CD1c-positive myeloid dendritic cell (primary cell): ENCODE results near the gene LIN37.

Experiments used
- DNase-seq: peaks from one replicate; pipeline ENCODE4 v3.0.0-alpha.2; 2016; ENCODE audit errors: extremely low spot score

The LIN37 gene

DNA sequence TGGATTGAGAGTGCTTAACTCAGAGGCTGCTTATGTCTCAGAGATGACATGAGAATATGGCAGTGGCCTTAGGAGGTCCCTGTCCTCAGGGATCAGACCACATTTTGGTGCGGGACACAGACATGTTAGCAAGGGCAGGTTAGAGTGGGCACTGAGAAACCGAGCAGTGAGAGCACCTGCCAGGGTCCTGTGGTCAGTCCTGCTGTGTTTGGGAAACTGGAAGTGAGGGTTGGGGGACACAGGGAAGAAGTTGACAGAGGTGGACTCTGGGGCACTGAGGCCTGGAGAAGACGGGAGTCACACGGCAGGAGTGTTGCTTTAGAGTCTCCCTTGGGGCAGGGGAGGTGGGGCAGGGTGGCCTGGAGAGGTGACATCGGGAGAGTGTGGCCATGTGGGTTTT lies 13.5 kb upstream of the LIN37 start:
- DNase-seq: no peak

DNA sequence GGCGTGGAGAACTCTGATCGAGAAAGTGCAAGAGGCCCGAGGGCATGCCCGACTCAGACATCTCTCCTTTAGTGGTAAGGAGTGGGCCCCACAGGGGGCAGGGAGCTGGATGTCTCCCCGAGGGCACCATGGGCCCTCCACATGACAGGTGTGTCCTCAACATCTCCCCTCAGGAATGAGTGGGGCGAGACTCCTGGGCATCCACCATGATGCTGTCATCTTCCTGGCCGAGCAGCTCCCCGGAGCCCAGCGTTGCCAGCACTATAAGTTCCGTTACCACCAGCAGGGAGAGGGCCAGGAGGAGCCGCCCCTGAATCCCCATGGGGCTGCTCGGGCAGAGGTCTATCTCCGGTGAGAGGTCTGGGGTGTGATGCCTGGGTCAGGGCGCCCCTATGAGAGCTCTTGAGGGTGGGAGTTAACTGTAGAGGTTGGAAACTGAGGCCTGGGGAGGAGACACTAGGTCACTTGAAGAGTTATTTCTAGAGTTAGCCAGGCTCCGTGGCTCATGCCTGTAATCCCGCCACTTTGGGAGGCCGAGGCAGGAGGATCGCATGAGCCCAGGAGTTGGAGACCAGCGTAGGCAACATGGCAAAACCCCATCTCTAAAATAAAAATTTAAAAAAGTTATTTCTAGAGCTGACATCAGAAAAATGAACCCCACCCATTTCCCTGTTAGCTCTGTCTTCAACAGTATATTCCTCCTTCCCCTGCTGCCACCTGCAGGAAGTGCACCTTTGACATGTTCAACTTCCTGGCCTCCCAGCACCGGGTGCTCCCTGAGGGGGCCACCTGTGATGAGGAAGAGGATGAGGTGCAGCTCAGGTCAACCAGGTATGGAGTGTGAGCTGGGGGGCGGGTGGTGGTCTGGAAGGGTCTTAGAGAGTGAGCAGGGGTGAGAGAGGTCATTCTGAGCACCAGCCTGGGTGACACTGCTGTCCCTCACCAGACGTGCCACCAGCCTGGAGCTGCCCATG lies 11.2 kb upstream of the LIN37 start:
- DNase-seq: no peak

DNA sequence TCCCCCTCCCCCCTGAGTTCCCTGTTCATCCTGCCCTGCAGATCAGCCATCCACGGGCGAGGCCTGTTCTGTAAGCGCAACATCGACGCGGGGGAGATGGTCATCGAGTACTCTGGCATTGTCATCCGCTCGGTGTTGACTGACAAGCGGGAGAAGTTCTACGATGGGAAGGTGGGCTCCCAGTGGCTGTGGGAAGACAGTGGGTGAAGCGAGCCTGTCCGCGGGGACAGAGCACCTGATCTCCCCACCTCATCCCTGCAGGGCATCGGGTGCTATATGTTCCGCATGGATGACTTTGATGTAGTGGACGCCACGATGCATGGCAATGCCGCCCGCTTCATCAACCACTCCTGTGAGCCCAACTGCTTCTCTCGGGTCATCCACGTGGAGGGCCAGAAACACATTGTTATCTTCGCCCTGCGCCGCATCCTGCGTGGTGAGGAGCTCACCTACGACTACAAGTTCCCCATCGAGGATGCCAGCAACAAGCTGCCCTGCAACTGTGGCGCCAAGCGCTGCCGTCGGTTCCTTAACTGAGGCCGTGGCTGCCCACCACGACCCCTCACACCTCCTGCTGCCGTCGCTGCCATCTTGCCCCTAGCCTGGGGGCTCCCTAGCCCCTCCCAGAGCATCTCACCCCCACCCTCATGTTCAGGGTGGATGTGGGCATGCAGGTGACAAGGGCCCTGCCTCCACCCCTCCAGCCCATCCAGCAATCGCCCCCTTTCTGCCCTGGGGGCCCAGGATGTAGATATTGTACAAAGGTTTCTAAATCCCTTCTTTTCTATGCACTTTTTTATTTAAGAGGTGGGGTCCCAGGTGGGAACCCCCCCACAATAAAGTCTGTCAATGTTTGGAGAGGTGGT lies 10.1 kb upstream of the LIN37 start:
- no peak for DNase-seq

DNA sequence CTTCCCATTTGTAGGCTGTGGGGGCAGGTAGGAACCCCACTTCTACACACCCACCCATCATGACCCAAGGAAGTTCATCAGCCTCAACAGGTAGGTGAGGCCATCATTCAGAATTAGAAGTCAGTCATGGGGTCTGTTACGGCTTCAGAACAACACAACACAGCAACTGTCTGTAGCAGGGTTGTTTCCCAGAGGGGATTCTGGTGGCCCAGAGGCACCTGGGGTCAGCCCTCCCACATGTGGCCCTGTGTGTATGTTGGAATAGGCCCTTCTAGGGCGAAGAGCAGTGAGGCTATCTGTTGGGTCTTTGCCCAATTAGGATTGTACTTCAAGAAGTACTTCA lies 9.5 kb upstream of the LIN37 start:
- no peak for DNase-seq

DNA sequence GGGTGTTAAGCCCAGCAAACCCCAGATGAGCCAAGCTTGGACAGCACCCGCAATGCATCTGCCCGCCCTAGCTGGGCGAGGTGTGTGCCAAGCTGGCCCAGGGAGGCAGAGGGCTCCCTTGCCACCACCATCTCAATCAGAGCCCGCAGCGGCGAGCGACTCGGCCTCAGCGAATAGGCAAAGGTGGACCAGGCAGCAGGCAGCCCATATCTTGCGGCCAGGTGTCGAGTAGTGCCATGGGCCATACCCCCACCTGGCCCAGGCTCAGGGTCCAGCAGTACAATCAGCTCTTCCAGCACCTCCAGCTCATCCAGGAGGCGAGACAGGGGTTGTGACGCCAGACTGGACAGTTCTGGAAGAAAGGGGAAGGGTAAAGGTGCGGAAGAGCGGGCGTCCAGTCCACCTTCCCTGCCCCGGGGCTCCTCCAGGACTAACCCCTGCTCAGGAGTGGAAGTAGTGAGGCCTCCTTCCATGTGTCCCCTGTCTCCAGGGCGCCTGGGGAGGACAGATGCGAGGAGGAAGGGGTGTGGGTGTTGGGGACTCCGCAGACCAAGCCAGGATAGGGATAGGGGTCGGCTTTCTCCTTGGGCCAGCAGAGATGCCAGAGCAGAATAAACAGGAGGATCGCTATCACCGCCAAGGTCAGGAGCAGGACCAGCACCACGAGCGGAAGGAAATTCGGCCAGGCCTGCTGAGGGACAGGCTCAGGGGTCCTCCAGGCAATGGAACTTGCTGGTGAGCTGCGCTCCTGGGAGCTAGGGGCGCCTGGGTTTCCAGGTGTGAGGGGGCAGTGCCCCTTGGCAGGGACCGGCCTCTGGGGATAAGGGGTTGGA lies 8.9 kb upstream of the LIN37 start:
- DNase-seq: no peak

DNA sequence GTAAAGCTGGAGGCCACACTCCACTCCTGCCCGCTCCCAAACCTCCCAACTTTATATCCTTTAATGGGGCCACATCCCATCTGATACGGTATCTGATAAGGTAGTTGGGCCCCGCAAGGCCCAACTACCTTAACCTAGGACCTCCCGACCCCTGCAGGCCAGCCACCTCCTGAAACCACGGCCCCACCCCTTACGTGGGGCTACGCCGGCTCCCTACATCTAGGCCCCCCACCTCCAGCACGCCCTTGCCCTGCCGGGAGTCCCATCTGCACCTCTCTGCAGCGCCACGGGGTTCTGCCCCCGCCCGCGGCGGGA lies 8.3 kb upstream of the LIN37 start:
- DNase-seq: no peak

DNA sequence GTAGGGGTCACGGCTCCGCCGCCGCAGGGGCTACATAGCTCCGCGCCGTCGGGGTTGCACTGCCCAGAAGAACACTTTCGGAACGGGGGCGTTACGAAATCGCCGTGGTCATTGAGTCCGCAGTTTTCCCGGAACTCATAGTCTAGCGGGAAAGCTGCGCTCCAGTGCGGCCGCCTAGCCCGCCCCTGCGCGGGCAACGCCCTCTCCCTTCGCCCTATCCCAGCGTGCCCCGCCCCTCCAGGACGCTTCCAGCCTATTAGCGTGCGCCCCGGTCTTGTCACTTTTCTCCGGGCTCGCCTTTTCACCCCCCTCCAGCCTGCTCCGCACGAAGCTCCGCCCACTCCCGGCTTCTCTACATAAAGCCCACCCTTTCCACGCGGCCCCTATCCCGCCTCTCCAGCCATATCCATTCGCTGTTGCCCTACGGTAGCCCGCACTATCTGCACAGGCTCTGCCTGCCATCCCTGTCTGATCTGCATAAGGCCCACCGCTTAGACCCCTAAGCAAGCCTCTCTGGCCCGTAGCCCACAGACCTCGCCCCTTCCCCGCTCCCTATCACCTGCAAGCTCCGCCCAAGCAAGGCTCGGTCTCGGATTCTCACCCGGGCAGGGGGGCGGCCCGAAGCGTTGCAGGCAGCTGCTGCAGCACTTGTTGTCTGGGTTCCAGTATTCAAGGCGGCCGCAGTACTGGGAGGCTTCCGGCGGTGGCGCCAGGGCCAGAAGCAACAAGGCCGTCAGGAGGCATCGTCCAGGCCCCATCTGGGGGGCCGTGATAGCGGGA lies 7.8 kb upstream of the LIN37 start:
- peak; percentile 98 for DNase-seq

DNA sequence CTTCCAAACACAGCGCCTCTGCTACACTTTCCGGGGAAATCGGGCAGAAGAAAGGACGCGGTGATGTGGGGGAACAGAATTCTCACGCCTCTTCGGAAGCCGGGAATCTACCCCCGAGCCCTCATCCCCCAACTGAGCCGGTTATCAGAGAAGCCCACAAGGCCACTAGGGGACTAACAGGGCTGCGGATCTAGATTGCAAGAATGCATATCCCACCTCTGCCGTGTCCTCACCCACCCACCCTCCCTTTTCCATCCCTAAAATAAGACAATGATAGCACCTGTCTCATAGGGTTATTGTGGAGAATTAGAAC lies 7.2 kb upstream of the LIN37 start:
- no peak for DNase-seq

DNA sequence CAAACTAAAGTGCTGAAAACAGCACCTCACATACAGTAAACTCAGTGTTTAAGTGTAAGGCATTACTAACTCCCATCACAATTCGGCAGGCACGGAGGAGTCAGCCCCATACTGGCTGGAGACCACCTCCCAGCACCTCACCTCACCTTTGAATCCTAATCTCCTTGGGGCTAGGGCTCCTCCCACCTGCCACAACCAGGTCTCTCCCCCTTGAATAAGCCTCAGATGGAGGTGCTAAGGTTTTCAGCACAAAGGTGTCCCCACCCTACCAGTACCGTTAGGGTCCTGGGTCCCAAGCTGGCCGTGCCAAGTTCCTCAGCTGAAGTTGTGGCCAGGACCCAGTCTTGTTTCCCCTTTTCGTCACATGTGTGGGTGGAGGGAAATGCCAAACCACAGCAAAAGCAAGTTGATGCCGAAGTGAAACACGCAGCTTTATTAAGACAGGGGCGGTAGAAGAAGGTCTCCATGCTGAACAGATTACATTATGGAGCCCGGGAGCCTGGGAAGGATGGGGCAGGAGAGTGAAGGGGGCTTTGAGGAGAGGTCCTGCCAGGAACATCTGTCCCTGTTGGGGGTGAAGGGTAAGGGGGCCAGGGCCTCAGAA lies 6.2 kb upstream of the LIN37 start, which contains the start of gene IGFLR1:
Gene IGFLR1, minus strand, starts transcription at position 332 of the 604 bp plus-strand sequence. CDS start 1,272 bp downstream, outside the sequence.
- peak; percentile 94 for DNase-seq

DNA sequence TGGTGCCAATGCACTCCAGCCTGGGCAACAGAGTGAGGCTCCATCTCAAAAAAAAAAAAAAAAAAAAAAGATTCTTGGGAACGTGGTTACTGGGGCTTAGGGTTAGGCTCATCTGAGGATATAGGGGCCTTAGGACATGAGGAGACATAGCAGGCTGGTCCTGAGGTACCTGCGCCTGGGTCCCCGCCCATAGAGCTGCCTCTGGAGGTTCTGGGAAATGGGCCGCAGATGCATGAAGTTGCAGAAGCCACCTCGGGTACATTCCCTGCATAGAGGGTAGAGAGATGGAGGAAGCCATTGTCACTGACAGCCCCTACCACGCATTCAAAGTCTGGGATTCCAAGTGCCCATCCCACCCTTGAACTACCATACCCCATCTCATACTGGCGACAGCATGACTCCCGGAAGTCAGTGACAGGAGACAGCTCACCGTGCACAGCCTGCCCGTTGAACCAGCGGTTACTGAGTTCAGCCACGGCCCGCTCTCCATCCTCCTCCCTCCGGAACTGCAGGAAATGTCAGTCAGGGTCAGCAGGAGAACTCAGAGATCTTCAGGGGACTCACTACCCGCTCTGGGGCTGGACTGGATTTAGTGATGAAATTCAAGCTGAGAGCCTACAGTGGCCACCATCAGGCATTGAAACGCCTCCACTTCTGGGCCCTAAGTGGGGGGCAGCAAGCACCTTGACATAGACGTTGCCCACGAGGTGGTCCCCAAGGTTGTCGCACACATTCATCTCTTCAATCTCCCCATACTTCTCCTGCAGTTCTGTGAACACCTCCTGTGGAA lies 4.5 kb upstream of the LIN37 start:
- DNase-seq: no peak

DNA sequence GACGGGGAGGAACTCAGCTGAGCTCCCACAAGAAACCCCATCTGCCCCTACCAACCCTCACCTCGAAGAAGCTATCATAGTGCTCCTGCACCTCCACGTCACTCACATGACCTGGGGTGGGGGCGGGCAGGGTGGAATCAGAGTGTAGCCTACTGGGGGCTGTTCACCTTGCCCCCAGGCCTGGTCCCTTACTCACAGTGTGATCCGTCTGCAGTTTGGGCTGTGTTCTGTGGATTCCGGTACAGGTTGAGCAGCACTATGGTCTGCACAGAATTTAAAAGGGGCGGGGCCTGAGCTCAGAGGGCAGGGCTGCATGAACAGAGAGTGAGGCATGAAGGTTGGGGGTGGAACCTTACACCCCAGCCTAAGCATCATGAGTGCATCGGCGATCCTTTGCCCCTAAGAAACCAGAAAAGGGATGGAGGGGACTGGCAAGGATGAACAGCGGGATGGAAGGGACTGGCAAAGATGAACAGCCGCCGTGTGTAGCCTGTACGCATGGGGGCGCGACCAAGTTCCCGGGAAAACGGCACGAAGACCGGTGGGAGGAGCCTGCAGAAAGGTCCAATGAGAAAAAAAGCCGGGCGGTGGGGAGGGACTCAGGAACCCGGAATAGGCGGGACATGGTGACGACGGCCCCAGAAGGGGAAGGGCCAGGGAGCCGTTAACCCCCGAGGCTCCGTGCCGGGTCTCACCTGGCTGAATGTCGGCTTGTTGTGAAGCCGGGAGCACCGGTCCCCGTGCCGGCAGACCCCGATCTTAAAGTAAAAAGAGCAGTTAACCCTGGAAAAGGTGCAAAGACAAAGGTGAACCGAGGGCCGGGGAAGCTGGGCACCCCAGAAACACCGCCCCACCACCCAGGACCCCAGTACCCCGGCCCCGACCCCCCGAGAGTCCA lies 3.7 kb upstream of the LIN37 start:
- peak; percentile 98 for DNase-seq

DNA sequence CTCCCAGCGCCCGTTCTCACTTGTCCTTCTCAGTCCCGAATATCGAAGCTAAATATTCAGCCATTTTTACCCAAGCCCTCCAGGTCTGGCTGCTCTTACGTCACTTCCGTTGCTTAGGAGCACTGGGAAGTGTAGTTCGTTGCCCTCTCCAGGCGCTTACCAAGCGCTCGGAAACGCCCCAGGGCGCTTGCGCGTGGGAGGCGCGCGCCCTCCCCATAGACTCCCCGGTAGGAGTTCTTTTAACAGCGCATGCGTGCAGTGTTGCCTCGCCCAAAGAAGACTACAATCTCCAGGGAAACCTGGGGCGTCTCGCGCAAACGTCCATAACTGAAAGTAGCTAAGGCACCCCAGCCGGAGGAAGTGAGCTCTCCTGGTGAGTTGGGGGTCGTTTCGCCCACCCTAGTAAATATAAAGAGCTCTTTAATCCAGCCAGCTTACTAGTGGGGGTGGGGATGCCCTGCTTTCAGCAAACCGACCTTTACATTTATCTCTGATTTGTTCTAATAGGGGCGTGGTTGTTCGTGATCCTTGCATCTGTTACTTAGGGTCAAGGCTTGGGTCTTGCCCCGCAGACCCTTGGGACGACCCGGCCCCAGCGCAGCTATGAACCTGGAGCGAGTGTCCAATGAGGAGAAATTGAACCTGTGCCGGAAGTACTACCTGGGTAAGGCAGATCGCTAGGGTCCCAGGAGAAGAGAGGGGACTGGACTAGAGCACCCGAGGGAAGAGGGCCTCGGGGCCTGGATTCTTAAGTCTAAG lies 2.9 kb upstream of the LIN37 start, which contains the start of the genes PSENEN and U2AF1L4:
Gene PSENEN, plus strand, starts transcription at position 324 of the 759 bp plus-strand sequence. Its CDS starts 280 bp downstream, at position 604.
Gene U2AF1L4, minus strand, starts transcription at position 91 of the 759 bp plus-strand sequence. Its CDS starts 27 bp downstream, at position 64.
- DNase-seq: peak; percentile 100

DNA sequence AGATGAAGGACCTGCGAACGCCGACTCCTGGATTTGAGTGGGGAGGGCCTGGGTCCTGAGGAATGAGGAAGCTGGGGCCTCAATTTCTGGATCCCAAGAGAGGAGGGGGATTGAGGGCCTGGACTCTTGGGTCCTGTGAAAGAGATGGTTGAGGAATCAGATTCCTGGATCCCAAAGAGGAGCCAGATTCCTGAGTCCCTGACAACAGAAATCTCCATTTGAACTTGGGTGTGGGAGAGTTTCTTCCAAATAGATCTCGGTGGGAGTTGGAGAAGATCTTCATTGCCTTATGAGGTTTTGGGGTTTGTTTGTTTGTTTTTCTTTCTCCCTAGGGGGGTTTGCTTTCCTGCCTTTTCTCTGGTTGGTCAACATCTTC lies 2.3 kb upstream of the LIN37 start:
- DNase-seq: no peak

DNA sequence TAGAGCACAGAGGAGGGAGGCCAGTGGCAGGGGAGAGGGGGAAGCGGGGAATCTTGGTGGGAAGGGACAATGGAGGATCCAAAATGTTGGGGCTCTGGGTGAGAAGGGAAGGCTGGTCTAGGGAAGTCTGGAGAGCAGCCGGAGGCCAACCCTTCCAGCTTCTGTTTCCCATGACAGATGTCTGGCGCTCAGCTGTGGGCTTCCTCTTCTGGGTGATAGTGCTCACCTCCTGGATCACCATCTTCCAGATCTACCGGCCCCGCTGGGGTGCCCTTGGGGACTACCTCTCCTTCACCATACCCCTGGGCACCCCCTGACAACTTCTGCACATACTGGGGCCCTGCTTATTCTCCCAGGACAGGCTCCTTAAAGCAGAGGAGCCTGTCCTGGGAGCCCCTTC lies 1.8 kb upstream of the LIN37 start:
- peak; percentile 28 for DNase-seq

DNA sequence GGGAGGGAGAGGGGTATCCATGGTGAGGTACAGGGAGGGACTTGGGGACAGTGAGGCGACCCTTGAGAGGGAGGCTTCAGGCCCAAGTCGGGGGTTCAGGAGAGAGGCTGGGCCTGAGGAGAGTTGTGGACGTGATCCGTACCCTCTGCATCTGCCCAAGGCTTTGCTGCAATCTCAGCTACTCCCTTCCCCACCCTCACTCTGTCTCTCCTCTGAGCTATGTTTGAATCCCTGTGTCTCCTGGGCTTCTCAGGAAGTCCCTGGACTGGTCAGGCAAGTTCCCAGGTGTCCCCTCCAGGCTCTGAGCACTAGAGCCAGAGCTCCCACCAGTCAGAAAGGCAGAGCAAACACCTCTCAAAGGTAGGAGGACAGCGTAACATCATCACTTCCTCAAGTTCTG lies 1.8 kb downstream of the LIN37 start:
- DNase-seq: no peak

DNA sequence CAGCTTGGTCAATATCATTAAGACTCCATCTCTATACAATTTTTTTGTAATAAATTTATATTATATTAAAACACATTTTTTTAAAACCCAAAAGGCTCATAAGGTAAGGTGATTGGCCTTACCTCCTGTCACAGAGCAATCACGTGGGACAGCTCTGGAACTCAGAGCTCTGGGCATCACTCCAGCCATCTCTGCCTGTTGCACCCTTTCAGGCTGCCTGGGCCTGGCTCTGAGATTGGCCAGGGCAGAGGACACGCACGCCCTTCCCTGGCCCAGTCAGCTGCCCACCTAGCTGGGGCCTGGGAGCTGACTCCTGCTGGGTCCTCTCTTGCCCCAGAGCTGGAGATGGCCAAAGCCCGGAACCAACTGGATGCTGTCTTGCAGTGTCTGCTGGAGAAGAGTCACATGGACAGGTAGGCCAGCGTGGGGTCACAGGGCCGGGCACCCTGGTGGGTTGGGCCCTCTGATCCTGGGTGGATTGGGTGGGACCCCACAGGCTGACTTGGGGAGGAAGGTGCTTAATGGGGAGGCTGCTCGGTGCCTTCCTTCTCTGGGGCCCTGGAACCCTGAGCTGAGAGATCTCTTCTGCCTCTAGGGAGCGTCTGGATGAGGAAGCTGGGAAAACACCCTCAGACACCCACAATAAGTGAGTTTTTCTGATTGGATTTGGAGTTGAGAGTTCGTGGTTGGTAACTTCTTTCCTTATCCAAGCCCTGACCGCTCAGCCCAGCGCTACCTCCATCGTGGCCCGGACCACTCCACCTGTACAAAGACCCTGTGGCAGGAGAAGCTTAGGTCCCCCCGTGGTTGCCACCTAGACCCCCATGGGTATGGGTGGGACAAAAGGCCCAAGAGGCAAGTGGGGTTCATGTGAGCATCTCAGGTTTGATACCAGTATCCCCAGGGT lies 3.7 kb downstream of the LIN37 start:
- peak; percentile 14 for DNase-seq

DNA sequence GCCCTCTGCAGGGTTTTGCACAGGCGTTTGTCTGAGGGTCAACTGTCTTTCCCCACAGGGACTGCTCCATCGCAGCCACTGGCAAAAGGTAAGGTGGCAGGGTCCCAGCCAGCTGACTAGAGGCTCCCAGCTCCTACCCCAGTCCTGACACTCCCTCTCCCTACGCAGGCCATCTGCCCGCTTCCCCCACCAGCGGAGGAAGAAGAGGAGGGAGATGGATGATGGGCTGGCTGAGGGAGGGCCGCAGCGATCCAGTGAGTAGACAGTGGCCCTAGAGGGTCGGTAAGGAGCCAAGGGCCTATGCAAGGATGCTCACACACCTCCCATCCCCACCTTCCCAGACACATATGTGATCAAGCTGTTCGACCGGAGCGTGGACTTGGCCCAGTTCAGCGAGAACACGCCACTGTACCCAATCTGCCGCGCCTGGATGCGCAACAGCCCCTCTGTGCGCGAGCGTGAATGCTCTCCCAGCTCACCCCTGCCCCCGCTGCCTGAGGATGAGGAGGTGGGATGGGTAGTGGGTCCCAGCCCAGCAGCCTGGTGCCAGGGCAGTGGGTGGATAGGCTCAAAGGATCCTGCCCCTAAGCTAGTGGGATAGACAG lies 4.5 kb downstream of the LIN37 start:
- DNase-seq: no peak
